Measurements from ENCODE around the gene GAB1.

GAB1 gene

DNA sequence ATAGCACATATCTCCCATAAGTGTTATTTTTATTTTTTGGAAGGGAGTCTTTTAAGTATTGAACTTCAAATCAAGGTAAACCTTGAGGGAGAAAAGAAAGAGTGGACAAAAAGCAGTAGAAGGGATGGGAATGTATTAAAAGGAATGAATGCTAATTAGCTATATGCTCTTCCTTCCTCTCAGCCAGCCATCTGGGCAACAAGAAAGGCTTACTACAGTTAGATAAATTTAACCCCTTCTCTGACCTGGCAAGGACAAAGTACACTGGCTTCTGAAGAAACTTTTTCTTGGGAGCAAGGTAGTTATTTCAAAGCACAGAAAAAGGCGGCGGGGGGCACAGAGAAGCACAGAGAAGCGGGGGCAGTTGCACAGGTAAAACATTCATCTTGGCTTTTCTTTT lies 54.6 kb downstream of the GAB1 start:
- DNase-seq: no peak

DNA sequence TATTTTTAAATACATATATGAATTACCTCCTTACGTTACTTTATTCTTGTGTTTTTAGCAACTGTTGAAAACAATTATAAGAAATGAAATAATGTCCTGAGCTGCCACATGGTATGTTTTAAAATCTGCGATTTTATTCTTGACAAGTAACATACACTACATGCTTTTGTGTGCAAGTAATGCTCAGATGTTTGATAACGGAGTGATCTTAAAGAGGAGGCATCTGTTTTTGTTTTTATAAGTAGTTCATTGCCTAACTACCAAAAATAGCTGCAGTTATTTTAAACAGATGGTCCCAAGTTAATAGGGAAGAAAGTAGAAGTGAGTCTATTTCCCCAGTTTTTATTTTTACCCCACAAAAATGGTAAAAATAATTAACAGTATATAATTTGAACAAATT lies 55.2 kb downstream of the GAB1 start:
- DNase-seq: no peak

DNA sequence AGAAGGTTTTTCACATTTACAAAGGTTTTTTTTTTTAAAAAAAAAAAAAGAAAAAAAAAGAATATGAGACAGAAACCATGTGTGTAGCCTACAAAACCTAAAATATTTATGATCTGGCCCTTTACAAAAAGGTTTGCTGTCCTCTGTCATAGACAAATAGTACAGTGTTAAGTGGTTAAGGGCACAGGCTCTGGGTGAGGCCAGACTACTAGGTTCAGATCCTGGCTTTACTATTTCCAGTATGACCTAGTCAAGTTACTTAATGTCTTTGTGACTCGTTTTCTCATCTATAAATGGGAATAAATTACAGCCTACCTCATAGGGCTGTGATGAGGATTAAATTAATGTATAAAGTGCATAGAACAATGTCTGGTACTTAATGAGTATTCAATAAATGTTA lies 56.5 kb downstream of the GAB1 start:
- no peak for DNase-seq

DNA sequence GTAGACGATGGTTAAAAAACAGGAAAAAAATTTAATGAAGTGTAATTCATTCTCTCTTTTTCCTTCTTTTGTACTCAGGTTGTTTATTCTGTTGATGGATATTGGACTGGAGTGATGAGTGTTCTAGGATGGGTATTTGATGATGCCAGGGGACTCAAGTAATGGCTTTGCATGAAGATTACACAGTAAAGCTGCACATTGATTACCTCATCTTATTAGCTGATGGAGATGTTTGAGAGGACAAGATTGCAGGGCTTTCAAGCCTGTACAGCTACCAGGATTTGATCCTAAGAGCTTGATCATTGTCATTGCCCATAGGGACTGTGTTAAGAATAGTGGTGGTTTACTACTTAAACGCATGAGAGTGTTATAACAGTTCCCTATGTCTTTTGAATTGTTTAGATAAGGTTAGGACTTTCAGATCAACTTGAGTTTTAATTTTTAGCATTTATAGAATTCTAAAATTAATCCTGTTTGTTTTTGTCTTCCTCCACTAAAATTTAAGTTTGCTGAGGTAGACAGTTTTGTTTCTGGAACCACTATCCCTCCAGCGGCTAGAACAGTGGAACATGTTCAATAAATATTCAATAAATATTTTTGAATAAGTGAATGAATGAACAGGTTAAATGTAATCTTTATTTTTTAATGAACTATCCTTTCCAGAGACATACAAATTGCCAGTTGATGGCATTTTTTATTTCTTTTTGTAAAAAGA lies 58.2 kb downstream of the GAB1 start:
- DNase-seq: no peak

DNA sequence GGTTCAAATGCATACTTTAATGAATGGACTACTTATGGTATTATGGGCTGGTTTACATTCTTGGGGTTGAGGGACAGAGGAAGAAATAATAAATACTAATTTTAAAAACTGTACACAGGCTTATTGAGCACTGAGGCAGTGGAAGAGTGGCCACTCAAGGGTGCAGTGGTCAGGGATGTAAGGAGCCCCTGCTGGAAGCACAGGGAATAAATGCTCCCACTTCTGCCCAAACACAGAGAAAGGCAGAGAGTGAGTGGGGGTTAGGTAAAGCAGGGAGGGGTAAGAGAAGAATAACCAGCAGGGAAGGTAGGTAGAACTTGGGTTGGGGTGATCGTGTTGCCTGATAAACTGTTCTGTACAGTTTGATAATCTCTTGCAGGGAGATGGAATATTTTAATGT lies 60.0 kb downstream of the GAB1 start:
- no peak for DNase-seq

DNA sequence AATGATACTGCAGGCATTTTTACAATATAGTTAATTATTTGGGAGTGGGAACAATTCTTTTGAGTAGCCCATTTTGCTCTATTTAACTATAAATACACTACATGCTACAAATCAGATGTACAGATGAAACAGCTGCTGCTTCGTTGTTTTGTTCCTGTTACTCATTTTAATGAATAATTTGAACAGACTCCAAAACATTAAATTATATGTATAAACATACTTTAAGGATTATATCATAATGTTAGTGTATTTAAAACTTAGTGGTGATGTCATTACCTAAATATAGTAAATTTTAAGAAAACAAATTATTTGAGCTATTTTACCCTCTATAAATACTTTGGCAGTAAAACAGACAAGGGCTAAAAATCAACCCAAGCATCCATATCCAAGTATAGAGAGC lies 60.7 kb downstream of the GAB1 start:
- no peak for DNase-seq

DNA sequence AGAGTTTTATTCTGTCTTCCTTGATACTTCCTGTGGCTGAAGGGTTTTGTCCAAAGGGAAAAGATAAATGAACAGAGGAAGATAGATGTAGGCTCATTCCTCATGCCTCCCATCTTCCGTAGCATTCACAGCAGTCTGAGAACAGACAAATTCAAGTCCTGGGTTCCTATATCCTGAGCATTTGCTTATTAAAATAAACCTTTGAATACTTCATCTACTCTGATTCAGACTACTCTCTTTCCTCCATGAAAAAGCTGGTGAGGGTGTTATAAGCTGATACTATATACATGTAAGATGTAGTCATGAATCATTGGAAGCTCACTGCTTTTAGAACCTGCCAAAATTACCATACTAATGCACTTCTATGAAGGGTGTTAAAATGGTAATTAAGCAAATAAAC lies 61.2 kb downstream of the GAB1 start:
- no peak for DNase-seq

DNA sequence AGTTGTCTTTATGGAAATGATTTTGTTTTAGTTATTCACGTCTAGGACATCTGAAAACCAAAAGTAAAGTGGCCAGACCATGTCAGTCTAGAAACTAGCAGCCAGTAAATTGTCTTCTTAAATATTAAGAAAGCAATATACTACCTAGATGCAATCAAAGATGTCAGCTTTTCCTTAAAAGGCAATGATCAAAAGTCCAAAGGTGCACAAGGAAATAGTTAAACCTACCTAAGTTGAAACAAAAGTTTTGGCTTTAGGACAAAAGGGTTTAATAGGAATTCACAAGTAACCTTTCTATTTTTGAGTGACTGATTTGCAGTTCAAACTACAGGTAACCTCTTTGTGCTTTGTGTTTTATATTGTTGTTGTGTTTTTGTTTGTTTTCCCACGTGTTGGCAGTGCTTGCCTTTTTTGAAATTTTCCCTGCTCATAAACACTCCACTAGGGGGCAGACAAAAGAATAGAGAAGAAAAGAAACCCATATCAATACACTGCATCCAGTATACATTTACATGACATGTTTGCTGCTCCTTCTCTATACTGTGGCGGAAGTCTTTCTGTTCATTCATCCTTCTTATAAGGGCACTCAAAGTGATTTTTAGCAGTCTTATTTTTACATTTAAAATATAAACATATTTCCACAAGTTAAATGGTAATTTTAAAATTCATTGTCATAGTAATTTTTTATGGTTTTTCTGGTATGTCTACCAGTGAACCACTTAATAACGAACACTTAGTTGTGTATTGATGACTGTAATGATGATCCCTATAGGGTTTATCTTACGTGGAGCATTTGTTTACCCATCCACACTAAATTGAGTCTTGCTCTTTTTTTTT lies 62.7 kb downstream of the GAB1 start:
- peak; percentile 53 for DNase-seq

DNA sequence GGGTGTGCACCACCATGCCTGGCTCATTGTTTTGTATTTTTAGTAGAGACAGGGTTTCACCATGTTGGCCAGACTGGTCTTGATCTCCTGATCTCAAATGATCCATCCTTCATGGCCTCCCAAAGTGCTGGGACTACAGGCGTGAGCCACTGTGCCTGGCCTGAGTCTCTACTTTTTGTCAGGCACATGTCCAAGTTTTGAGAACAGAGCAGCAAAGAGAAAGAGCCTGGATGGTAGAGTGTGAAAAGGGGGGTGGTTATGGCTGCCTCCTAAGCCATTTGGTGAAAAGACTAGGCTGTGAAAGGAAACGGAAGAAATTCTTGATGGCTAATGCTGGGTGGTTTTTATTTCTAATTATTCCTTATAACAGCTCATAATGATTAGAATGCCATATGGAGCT lies 63.4 kb downstream of the GAB1 start:
- no peak for DNase-seq

DNA sequence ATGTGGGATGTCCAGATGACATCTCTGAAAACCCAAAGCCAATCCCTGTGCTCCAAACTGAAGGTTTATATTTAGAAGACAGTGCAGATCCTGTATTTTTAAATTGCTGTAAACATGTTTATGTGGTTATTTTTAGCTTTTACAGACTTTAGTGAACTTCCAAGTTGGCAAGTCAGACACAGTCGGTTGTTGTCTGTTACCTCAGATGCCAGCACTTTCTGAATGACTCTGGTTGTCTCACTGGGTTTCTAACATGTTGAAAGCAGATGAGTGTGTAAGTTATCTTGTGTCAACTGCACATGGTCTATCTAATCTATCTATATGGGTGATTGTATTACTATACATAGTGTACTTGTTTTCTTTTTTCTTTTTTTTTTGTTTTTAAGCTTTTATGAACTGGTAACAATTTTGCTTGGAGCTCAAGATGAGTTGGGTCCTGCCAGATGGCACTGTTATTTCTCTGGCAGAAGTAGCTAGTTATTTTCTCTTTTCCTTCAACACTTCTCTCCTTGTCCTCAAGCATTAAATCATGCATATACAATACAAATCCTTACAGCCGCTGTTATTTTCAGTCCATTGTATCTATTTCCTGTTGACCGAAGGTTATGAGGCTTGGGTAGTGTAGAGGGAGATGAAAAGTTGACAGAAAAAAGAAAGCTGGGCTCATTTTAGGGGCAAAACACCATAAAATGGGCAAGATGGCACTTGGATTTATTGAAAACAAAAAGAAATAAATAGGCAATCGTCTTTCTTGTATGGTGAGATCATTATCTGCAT lies 66.3 kb downstream of the GAB1 start:
- DNase-seq: no peak

DNA sequence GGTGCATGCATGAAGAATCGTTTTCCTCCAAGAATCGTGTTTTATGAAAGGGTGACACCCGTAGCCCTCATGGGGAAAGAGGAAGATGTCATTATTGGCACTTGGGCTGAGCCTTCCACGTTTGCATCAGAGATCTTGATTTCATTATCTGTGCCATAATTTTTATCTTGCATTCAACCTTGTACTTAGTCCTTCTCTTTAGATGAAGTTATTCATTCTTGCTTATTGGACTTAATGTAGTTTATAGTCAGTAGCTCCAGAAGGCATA lies 66.8 kb downstream of the GAB1 start:
- no peak for DNase-seq

DNA sequence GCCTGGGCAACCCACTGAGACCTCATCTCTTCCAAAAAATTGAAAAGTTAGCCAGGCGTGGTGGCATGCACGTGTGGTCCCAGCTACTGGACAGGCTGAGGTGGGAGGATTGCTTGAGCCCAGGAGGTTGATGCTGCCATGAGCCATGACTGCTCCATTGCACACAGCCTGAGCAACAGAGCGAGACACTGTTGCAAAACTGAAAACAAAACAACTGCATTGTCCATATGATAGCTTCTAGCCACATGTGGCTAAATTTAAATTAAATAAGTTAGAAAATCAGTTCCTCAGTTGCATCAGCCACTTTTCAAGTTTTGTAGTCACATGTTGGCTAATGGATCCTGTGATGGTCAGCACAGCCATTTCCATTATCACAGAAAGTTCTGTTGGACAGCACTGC lies 67.9 kb downstream of the GAB1 start:
- no peak for DNase-seq

DNA sequence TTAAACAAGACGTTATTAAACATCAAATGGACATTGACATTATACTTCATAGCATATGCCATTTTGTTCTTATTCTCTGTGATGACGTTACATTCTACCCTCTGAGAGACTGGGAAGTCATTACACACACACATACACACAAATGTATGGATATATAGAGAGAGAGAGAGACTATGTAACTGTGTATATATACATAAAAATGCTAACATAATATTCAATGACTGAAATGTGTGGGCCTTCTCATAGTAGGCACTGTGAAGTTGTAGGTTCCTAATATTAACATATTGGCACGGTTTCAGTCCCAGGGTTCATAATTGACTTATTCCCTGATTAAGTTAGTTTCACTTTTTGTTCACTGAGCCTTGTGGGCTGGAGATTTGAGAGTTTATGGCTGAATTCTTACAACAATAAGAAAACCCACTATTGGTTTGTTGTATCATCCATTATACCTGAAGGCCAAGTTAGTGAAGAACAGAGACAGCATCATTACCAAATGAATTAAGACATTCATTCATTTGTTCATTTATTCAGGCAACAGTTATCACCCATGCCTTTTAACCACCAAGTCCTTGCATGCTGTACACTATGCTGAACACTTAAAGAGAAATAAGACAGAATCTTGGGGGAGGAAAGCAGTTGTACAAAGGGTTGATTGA lies 68.5 kb downstream of the GAB1 start:
- DNase-seq: no peak

DNA sequence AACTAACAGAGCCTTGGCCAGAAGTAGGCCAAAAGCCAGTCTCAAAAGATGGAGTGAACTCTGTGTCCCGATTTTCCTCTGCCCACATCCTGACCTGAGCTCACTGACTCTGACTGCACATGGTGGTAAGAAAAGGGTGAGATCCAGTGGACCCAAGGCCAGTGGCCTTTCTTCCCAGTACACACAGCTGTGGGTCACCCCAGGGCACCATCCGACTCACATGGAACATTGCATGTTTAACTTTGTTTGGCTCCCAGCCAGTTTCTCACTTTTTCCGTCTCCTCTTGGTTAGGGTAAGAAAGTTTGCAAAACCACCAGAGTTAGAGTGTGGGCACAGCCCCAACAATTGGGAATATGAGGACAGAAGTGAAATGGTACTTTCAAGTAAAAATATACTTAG lies 69.8 kb downstream of the GAB1 start:
- DNase-seq: no peak

DNA sequence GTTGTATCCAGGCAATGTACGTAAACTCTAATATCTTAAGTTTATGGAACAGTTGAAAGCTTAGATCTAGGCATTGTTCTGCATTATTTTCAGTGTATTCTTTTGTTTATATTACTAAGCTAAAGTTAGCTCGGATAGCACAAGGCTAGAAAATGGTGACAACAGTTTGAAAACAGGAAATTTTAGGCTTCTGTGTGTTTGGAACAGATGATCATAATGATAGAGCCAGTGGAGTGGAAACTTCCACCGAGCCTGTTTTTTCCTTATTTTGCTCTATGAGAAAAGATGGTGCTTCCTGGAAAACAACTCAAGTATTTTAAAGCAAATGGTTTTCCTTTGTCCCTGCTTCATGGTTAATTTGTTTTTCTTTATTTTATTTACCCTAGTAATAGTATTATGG lies 70.8 kb downstream of the GAB1 start:
- no peak for DNase-seq

DNA sequence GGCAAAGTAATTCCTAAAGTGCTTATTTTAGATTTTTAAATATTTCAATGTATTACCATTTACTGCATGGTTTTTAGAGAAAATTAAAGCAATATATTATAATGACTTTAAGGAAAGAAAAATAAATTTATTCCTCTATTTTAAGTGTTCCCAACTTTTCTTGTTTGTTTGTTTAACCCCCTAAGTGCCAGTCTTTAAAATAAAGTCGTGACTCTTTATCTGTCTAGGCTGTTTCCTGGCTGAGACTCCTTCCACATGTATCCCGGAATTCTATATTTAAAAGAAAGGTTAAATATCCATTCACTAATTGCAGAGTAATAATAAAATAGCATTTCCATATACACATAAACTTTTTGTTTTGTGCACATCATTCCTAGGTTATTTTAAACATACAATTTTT lies 71.2 kb downstream of the GAB1 start:
- no peak for DNase-seq

DNA sequence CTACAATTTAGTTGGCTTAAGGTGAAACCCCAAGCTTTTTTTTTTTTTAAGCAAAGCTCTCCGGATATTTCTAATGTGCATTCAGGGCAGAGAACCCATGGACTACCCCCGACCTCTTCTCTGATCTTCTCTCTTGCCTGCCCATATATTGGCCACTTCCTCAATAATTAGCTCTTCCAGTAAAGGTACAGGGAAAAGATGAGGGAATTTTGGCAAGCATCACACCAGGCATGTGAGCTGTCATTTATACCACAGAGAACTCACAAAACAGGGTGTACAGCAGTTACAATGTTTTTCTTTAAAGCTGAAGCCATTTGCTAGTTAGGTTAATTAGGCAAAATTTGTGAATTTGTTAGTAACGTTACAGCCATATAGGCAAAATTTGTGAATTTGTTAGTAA lies 73.3 kb downstream of the GAB1 start:
- DNase-seq: no peak

DNA sequence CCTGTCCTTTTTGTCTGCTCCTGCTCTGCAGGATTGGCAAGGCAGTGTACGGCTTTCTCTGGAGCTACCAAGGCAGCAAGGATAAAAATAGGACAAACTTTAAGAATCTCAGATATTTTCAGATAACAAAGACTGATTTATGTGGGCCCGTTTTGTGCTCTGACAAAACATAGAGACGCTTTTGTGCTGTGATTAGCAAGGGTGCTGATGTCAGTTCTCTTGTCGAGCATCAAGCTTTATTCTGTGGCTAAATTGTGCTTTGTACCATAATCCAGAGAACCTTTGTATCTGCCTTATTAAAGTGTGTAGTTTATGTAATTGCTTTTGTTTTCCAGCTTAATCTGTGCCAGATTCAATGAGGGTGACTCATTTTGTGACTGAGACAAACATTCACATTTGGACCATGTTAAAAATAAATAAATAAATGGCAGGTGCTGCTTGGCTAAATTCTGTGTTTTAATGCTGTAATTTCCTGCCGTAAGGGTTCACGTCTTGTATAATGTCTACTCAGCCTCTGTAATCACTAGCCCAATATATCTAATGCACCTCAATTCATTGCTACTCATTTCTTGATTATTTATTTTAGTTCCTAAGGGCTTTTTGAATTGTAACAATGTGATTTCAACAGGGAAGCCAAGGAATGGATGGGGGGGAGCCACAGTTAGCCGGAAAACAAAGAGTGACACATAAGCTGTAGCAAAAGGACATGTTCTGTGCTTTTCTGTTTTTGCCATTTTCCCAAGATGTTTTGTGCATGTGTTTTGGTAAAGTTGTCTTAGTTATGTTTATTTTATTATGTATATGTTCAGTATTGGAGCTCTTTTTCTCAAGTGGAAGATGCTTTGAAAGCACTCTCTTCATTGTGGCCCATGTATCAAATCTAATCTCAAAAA lies 75.1 kb downstream of the GAB1 start:
- DNase-seq: peak; percentile 63

DNA sequence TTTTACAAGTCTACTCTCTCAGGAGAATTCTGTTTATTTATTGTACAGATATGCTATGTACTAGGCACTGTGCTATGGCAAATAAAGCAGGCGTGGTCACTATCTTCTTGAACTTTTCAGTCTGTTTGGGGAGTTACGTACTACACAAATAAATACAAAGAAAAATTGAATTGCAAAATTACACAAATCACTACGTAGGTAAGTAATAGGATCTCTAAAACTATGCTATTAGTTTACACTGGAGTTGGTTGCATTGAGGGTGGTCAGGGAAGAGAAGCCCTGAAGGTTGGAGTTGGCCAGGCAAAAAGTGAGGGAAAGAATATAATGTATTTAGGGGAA lies 75.7 kb downstream of the GAB1 start:
- no peak for DNase-seq

DNA sequence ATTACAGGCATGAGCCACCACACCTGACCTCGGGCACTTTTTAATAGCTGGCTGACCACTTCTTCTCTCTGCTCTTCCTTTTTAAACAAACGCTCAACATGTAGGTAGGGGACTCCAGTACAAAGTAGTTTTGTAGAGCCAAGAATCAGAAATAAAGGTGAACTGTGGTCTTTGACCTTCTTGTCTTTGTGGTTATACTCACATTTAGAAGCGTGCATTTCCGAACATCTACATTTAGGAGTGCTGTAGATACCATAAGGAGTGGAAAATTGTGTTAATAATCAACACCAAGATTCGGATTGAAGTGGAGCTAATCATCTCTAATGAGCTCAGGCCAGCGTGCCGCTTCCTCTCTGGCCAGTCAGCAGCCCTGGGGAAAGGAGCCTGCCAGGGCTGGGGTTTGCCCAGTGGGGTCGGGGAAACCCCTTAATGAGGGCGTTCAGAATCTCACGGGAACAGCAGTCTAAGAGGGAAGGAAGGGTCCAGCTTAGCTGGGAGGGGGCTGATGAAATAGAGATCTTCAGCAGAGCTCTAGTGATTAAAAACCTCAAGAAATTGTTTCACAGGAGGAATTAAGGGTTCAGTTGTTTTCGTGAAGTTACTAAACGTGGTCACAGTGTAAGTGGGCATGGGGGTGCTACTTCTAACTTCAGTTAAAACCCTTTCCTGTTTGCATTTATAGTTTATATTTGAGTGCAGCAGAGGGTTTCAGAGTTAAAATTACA lies 81.2 kb downstream of the GAB1 start:
- no peak for DNase-seq

DNA sequence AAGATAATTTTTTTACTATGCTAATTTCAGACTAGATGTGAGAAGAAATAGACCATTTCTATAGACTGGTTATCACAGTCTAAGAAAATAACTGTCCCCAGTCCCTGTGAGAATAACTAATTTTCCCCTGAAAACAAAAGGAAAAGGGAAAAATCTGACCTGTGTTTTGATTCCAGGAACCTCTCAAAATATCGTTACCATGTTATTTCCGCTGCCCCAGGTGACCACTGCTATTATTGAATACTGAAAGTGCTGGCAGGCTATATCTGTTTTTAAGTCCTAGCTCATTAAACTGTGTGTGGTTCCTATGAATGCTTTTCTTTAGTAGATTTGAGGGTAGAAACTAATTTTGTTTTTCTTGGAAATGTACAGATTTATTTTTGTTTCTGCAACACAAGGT lies 83.6 kb downstream of the GAB1 start:
- no peak for DNase-seq

DNA sequence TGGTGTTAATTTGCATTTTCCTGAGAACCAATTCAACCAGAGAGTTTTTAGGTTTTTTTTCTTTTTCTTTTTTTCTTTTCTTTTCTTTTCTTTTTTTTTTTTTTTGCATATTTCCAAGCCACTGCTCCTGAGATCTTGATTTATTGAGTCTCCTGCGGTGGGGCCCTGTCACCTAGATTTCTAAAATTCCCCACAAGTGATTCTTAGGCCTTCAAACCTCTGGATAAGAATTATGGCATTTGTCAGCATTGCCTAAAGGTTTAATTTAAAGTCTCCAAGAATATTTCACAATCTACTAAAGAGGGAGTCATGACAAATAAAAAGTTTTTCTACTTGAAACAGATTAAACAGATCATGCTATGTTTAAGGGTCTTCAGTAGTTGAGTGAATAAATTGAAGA lies 84.9 kb downstream of the GAB1 start:
- no peak for DNase-seq

Measured in NCI-H1105 treated with DMSO at 0.1 percent for 48 hours (cell line).